OCI-LY7 (cell line): Measurements from ENCODE around the gene FGF18.

Experiments used
- CTCF ChIP-seq: fragments of 200-600 bp; sonication (generic); conservative IDR thresholded peaks from 2 replicates; pipeline ENCODE4 v1.5.1; 2014; ENCODE audit warnings: mild to moderate bottlenecking, antibody characterized with exemption, low read length, moderate library complexity, mixed read lengths
- EZH2phosphoT487 ChIP-seq: fragments of 200-600 bp; sonication (generic); IDR thresholded peaks from 2 replicates; pipeline ENCODE4 v1.6.1; 2018; ENCODE audit warnings: low read depth, borderline replicate concordance, mild to moderate bottlenecking, mixed run types, antibody characterized with exemption, low read length, moderate library complexity, mixed read lengths

GRCh38 chr5:171442287-171443042 lies 23.0 kb downstream of the FGF18 start:
- TF ChIP-seq CTCF, result no peak
- no peak for TF ChIP-seq EZH2phosphoT487
